Right hindlimb (tissue), 1 donor: ENCODE measurements around the gene WNT2B.
"Not testable (repeated sequence)": the region's sequence is repeated elsewhere in the genome, so short reads cannot be mapped to it uniquely, and the experiment has no call there.

Experiments
- DNase-seq: peaks from one replicate; pipeline ENCODE4 v3.0.0-alpha.2; 2018

WNT2B gene

DNA sequence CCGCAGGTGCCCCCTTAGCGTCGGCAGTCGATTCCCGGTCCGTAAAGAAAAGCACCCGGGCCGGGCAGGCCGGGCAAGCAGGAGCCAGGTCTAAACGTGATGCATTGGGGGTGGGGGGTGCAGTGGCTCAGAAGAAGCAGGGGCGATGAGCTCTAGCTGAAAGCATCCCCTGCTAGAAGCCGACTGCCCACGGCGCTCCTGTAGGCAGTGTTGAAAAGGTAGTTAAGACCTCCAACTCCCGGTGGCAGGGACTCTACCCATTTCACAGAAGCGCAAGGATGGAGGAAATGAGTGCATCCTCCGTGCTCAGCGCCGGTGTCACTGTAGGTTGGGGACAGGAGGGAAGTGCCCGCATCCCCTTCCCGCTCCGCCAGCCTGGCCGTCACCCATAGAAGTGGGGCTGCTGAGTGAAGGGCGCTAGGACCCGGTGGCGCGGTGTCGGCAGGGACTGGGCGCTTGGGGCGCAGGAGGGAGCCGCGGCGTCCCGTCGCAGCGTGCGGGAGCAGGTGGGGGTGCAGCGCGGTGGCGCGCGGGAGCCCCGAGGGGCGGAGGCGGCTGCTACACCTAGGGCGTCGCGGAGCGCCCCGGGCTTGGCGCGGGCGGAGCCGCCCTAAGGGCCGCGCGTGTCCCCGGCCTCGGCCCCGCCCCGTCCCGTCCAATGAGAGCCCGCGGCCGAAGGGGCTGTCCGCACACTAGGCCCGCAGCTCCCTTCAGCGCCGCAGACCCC is at the start of gene WNT2B:
WNT2B (plus strand) TSS at position 688 of the 727 bp plus-strand sequence. CDS start 298 bp downstream, outside the sequence.
- DNase-seq = peak; percentile 47

DNA sequence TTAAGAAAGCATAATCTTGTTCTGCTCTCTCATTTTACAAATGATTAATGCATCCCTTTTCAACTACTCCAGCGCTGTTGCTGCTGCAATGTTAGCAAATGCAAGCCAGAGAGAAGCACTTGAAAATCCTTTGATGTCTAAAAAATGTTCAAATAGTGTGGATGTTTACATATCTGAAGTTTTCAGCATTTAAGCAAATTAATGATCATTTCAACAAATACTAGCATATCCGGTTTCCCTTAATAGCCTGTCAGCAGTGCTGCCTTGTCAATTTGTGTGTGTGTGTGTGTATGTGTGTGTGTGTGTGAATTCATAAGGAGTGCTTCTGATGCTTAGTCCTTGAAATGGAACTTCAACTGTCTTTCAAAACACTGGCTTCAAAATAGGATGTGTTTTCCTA is 48.1 kb upstream of the WNT2B start:
- DNase-seq = no peak

DNA sequence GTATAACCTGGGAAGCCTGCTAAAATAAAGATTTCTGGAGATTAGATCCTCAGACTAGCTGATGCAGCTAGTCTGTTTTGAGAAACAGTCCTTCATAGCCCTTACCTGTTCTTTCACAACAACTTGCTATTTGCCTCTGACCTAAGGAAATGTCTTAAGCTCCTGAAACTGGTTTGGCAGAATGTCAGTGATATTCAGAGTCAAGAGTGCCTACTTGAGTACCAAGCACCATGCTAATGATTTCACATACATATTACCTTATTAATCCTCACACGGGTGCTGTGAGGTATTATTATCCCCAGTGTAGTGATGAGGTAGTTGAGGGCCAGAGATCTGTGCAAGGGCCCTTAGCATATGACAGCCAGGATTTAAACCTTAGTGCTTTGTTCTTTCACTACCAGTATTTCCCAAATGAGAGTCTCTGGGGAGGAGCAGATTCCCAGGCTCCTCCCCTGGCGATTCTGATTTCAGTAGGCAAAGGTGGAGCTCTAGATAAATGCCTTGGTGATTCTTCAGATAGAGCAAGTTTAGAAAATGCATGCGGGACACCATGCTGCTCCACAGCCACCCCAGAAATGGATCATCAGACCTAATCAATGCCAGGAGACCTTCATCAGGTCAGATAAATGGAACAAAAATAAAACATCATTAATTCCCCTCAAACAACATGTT is 47.4 kb upstream of the WNT2B start:
- no peak for DNase-seq

DNA sequence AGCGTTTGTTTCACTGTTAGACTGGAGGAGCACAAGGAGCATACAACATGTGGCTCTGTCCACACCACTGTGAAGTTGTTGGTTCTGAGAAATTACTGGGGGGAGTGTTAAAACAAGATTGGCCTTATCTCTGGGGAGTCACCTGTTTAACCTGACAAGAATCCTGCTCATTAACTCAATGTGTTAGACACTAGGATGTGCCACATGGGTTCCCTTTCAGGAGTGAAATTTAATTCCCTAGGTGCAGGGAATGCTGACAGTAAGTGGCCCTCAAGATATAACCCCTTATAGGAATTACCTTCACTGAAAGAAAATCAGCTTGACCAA is 45.8 kb upstream of the WNT2B start:
- no peak for DNase-seq

DNA sequence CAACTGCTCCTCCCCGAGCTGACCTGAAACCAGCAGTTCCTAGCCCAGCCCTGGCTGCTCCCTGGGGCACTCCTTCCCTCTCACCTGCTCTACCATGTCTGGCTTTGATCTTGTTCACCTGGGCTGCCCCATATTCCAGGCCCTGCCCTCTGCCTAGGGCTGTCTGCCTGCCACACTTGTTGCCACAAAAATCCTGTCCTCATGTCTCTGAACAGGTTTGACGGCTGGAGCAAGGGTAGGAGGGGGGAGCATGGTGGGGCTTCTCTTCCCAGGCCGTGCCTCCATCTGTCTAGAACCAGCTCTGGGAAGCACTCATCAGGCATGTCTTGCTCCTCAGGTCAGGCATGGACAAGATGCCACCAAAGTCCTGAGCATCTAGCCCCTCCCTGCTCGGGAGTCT is 44.3 kb upstream of the WNT2B start:
- DNase-seq = no peak

DNA sequence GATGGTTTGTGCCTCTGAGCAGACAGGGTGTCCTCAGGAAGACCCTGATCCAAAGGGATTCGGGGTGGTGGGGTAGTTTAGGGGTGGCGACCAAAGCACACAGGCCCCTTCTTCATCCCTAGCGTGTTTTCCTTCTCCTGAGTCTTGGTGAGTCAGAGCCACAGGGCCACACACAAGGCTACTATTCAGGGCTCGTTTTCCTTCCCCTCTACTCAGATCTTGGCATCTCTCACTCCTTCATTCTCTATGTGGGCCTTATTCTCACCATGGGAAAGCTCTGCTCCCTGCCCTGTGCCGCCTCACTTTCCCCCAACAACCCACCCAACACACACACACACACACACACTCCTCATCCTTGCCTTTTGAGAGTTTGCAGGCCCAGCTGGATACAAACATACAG is 43.6 kb upstream of the WNT2B start:
- DNase-seq = peak; percentile 30

DNA sequence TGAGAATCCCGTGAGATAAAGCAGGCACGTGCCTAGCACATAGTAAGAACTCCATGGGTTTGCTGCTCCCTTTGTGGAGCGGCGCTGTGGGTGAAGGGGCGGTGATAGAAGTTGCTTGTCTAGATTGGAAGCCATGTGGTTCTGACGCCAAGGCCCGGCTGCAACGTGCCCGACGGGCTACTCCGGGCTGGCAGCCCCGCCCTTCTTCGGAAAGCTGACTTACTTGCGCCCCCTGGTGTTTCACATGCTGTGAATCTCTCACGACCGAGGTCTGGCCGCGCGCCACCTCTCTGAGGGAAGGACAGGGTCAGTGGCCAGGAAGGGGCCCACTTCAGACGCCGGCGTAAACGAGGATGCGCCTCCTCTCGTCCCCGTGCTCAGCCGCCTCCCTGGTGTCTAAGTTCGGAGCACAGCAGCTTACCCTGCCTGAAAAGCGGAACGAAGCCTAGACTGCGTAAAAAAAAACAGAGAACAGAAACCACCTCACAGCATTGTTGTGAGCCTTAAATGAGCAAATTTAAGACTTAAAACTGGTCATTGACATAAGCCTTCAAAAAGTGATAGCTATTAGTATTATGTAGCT is 42.6 kb upstream of the WNT2B start:
- DNase-seq = peak; percentile 95

DNA sequence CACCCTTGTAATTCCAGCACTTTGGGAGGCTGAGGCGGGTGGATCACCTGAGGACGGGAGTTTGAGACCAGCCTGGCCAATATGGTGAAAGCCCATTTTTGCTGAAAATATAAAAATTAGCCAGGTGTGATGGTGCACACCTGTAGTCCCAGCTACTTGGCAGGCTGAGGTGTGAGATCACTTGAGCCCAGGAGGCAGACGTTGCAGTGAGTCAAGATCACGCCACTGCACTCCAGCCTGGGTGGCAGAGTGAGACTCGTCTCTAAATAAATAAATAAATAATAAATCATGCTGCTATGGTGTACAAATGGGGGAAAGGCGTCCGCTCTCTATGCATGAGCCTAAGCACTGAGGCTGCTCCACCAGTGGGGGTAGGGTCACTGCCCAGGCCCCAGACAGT is 38.4 kb upstream of the WNT2B start:
- DNase-seq = not testable (repeated sequence)

DNA sequence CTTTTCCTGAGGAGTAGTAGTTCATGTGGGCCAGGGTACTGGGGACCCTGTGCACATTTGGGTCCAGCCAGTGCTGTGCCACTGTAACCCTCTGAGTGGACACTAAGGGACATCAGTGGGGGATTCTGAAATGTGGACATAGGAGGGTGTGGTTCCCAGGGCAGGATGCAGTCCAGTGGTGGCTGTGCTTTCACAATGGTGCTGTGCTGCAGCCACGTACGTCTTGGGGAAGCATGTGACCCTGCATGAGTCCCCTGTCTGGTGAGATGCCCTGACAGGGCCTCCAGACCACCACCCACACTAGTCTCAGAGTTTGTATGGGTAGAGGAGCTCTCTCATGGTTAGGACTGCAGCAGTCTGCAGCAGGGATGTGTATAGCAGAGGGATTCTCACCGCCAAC is 37.8 kb upstream of the WNT2B start:
- DNase-seq = no peak

DNA sequence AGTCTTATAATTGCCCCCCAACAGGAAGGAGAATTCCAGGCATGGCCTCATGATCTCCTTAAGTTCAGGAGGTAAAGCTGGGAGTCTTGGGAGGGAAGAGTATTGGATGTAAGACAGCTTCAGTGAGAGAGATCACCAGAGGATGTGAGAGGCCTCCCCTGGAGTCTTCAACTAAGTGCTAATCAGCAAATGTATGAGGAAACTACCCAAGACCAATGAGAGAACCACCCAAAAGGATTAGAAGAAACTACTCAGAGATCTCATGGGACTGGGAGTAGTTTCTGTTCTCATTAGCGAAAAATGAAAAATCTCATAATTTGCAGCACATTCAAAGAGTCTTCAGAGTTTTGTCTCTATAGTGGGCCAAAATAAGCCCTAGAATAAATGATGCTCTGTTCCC is 36.6 kb upstream of the WNT2B start:
- no peak for DNase-seq

DNA sequence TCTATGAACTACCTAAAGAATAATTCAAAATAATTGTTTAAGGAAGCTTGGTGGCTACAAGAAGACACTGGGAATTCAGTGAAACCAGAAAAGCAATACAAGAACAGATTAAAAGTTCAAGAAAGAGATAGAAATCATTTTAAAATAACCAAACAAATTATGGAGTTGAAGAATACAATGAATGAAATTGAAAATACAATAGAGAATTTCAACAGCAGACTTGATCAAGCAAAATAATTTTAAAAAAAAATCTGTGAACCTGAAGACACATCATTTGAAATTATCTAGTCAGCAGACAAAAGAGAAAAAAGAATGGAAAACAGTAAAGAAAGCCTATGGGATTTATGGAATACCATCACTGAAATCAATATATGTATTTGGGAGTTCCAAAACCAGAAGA is 31.2 kb upstream of the WNT2B start:
- DNase-seq = no peak

DNA sequence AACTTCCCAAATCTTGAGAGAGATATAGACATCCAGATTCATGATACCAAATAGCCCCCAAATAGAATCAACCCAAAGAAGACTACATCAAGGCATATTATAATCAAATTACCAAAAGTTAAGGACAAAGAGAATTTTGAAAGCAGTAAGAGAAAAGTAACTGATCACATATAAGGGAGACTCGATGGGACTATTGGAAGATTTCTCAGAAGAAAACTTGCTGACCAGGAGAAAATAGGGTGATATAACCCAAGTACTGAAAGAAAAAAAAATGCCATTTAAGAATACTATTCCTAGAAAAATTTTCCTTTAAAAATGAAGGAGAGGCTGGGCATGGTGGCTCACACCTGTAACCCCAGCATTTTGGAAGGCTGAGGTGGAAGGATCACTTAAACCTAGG is 30.5 kb upstream of the WNT2B start:
- no peak for DNase-seq

DNA sequence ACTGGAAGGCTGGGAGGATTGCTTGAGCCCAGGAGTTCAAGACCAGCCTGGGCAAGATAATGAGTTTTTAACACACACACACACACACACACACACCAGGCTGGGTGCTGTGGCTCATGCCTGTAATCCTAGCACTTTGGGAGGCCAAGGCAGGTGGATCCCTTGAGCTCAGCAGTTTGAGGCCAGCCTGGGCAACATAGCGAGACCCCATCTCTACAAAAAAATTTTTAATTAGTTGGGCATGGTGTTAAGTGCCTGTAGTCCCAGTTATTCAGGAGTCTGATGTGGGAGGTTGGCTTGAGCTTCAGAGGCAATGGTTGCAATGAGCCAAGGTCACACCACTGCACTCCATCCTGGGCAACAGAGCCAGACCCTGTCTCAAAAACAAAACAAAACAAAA is 22.7 kb upstream of the WNT2B start:
- not testable (repeated sequence) for DNase-seq

DNA sequence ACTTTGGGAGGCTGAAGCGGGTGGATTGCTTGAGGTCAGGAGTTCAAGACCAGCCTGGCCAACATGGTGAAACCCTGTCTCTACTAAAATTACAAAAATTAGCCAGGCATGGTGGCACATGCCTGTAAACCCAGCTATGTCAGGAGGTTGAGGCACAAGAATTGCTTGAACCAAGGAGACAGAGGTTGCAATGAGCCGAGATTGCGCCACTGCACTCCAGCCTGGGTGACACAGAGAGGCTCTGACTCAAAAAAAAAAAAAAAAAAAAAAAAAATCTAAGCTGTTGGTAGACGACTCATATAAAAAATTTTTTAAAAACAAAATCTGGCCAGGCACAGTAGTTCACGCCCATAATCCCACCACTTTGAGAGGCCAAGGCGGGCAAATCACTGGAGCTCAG is 21.1 kb upstream of the WNT2B start:
- DNase-seq = not testable (repeated sequence)

DNA sequence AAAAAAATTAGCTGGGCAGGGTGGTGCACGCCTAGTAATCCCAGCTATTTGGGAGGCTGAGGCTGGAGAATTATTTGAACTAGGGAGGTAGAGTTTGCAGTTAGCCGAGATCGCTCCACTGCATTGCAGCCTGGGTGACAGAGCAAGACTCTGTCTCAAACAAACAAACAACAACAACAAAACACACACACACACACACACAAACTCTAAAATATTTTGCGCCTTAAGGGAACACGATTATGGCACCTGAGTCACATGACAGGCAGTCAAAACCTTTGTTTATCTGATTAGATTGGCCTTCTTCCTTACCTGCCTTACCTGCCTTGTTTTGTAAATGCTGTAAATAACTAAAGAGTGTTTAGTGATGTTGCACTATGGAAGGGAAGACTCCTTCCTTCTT is 20.6 kb upstream of the WNT2B start:
- no peak for DNase-seq

DNA sequence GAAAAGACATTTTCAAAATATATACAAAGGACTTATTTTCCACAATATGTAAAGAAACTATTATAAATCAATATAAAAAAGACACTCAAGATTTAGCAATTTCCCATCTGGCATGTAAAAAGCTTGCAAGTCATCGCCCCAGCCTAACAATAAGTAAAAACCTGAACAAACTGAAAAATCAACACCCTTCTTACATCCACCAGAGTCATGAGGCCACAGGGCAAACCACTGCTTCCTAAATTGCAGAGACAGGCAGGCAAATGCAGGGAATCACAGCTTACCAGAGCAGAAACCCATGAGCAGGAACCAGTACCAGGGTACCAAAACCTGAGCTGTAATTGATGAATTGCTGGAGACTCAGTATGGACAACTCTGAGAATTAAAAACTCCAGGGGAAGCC is 16.7 kb upstream of the WNT2B start:
- no peak for DNase-seq

DNA sequence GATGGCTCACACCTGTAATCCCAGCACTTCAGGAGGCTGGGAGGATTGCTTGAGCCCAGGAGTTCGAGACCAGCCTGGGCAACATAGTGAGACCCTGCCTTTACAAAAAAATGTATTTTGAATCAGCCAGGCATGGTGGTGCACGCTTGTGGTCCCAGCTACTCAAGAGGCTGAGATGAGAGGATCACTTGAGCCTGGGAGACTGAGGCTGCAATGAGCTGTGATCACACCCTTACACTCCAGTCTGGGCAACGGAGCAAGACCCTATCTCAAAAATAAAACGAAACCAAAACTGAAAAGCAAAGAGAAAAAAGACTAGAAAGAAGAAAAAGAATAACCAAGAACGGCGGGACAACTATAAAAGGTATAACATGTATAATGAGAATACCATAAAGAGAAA is 15.4 kb upstream of the WNT2B start:
- no peak for DNase-seq

DNA sequence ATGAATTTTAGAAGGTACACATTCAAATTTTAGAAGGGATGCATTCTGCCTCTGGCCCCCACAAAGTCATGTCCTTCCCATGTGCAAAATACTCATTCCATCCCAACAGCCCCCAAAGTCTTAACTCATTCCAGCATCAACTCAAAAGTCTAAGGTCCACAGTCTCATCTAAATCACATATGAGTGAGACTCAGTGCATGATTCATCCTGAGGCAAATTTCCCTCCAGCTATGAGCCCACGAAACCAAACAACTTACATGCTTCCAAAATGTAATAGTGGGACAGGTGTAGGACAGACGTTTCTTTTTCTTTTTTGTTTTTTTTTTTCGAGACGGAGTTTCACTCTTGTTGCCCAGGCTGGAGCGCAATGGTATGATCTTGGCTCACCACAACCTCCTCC is 12.5 kb upstream of the WNT2B start:
- no peak for DNase-seq

DNA sequence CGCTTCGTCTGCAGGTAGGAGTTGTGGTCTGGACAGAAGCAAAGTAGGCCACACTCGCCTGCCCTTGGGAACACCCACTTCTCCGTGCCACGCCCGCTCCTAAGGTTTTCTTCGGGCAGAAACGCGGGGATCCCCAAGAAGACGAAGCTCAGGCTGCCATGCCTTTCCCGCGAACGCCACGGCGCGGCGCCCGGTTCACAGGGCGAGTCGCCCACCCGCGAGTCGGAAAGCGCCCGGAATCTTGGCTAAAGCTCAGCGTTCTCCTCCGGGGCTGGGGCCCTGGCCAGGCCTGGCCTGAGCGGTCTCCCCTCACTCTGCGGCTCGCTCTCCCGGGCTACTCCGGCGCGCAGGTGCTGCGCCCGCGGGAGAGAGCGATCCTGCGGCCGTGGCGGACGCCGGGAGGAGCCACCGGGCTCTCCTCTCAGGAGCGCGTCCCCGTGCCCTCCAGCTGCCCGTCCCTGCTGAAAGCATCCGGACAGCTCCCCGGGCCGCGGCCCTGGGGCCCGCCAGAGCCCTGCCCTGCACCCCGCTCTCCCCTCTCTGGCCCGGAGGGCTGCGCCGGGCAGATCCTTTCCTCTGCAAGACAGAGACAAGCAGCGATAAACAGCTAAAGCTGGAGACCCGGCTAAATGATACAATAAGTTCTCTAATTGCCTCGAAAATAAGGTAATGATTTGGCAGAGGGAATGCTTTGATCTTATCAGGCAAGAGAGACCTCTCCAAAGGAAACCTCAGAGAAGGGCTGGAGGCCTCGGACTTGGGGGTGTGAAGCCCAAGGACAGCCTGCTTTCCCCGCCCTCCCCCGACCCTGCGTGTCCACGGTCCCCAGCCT is 6.7 kb upstream of the WNT2B start:
- DNase-seq = peak; percentile 84

DNA sequence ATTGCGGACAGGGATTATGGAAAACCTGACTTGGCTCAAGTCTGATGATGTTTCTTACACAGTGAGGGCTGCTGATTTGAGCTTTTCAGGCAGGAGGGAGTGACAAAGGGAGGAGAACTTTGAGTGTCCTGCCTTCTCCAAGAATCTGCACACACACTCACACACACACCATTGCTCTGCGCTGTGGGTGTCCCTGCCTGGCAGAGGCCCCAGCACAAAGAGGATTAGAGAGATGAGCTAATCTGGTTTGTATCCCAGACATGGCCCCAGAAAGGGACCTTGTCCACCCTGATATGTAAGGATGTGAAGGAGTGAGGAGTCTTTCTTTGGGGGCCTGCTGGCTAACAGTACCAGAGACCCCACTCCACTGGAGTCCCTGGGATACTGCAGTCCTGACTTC is 5.9 kb upstream of the WNT2B start:
- peak; percentile 46 for DNase-seq

DNA sequence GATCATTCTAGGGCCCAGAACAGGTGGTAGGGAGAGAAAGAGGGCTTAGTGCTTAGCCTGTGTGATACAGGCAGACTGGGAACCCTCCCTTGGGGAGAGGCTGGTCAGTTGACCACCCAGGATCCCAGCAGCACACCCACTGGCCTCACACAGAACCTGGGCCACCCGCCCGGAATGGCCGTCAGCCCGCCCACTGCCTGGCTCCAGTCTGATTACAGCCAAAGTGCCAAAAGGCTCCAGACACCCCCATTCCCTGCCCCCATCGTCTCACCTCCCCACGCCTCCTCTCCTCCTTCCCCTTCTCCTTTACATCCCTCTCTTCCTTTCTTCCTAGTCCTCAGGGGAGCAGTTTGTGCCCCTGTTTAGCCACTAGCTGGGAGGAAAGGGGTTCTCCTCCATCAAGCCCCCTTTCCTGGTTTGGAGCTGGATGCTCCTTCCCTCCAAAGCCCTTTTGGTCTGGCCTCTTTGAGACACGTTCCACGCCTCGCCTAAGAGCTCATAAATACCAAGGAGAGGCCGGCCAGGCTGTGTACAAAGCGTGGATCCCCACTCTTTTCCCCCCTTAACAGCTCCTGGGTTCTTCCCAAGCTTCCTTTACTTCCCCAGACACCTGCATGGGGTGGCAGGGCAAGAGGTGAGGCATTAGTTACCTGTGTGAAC is 4.6 kb upstream of the WNT2B start:
- DNase-seq = peak; percentile 48

DNA sequence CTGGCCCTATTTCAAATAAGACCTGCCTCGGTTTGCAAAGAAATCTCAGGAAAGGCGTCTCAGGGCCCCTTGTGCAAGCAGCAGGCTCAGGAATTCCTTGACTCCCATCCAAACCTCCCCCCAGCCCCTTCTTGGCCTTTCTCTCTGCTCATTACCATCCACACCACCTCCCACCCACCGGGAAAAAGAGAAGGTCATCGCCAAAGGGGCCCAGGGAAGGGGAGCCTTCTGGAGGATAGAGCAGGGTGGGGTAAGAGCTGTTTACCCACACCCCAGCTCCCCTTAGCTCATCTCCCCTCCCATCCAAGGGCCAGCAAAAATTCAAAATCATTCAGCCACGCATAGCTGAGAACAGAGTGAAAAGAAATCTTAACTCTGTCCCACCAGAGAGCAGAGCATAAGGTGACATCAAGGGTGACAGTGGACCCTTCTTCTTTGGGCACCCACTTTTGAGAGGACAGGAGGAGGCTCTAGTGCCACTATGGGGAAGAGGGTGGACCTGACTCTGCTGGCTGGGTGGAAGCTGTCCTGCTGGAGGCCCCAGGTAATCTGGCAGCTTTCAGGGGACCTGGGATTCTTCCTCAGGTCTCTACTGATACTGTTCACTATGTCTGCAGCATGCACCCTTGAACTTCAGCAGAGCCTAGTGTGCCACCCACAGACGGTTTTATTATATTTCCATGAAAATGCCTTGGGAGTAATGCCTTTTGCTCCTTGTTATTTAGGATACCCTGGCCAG is 3.9 kb upstream of the WNT2B start:
- DNase-seq = peak; percentile 53
